Caco-2 (cell line): ENCODE data around the gene TSSK6. TPM values are rescaled to one million over a fixed set of nuclear protein-coding genes. Genes with fewer than 3 reads are reported as not detected.
A peak's percentile ranks its signal among the peaks of the same experiment; 100 is the strongest.

Source experiments
- BruUV-seq: library from RNA; stranded (reverse); fragments of 400-500 nt; replicated peaks from 2 replicates; lab custom pipeline; 2021; lab: Mats Ljungman, UMichigan
- CTCF ChIA-PET: fragments of 300-600 bp; sonication (Branson Sonifier 250); formaldehyde crosslinking; loops from one replicate; lab custom pipeline; 2022; ENCODE audit warnings: antibody characterized with exemption; lab: Charles Lee
- POLR2A ChIA-PET: fragments of 300-600 bp; sonication (Branson Sonifier 250); formaldehyde crosslinking; loops from one replicate; lab custom pipeline; 2022; ENCODE audit warnings: antibody characterized with exemption; lab: Charles Lee
- DNase-seq, 2 experiments: peaks; one replicate each; pipeline versions ENCODE4 v3.0.0 to v3.0.0-alpha.2; 2020 to 2022
- H3K27me3 ChIP-seq: replicated peaks from 2 replicates; pipeline ENCODE4 v1.6.0; 2011; ENCODE audit warnings: low read length; ENCODE audit not compliant: control insufficient read depth, insufficient read depth
- H3K36me3 ChIP-seq: 2 replicates; pipeline ENCODE4 v1.5.1; 2011; ENCODE audit warnings: low read length; ENCODE audit not compliant: control insufficient read depth, insufficient read depth
- H3K4me1 ChIP-seq: fragments of 250-450 bp; sonication (Bioruptor Pico); 2 replicates; pipeline ENCODE4 v1.5.1; 2020; ENCODE audit warnings: mild to moderate bottlenecking
- H3K4me3 ChIP-seq: 2 replicates; pipeline ENCODE4 v1.5.1; 2011; ENCODE audit warnings: low read depth, mild to moderate bottlenecking, control low read depth, low read length
- H3K9me3 ChIP-seq: fragments of 250-450 bp; sonication (Bioruptor Pico); 2 replicates; pipeline ENCODE4 v1.5.1; 2020; ENCODE audit warnings: mild to moderate bottlenecking, moderate library complexity
- H3K27ac Mint-ChIP-seq: one replicate; pipeline ENCODE4 v1.8.0; 2022; ENCODE audit warnings: mixed read lengths; ENCODE audit not compliant: unreplicated experiment
- H3K27me3 Mint-ChIP-seq: one replicate; pipeline ENCODE4 v1.8.0; 2022; ENCODE audit warnings: mixed read lengths; ENCODE audit not compliant: insufficient read depth, unreplicated experiment
- H3K36me3 Mint-ChIP-seq: one replicate; pipeline ENCODE4 v1.8.0; 2022; ENCODE audit warnings: mild to moderate bottlenecking, mixed read lengths; ENCODE audit not compliant: insufficient read depth, unreplicated experiment
- H3K4me1 Mint-ChIP-seq: one replicate; pipeline ENCODE4 v1.8.0; 2022; ENCODE audit warnings: low read depth, mixed read lengths; ENCODE audit not compliant: unreplicated experiment
- H3K4me3 Mint-ChIP-seq: one replicate; pipeline ENCODE4 v1.8.0; 2022; ENCODE audit warnings: mild to moderate bottlenecking, moderate library complexity, mixed read lengths; ENCODE audit not compliant: unreplicated experiment
- H3K9me3 Mint-ChIP-seq: one replicate; pipeline ENCODE4 v1.8.0; 2022; ENCODE audit warnings: mixed read lengths; ENCODE audit not compliant: unreplicated experiment
- intact Hi-C: fragments of 100-400 bp; cut with micrococcal nuclease; formaldehyde crosslinking; loops from one replicate; pipeline ENCODE4 v1.10.0; 2022; ENCODE audit not compliant: unreplicated experiment
- total RNA-seq: library from RNA; stranded (reverse); gene quantifications from 2 replicates; pipeline ENCODE4 v1.2.3, GENCODE V29; 2022
- TF ChIP-seq, protein P1 (sequence below), 2 experiments: fragments of 200-600 bp in 1 of 2; IDR thresholded peaks; 1 replicate in 1 of 2; 2 replicates in 1 of 2; pipeline versions ENCODE4 v1.5.1 to v1.8.0; 2011 to 2022; ENCODE audit warnings: antibody characterized with exemption in 1 of 2, control low read depth in 1 of 2, inconsistent platforms in 1 of 2, low read depth in 1 of 2, low read length in 1 of 2, mild to moderate bottlenecking in 1 of 2, moderate library complexity in 1 of 2; ENCODE audit not compliant: insufficient read depth in 1 of 2, severe bottlenecking in 1 of 2, unreplicated experiment in 1 of 2

The TSSK6 gene
- total RNA-seq, 1 experiment from 2014 or later, result 3.8 TPM

DNA sequence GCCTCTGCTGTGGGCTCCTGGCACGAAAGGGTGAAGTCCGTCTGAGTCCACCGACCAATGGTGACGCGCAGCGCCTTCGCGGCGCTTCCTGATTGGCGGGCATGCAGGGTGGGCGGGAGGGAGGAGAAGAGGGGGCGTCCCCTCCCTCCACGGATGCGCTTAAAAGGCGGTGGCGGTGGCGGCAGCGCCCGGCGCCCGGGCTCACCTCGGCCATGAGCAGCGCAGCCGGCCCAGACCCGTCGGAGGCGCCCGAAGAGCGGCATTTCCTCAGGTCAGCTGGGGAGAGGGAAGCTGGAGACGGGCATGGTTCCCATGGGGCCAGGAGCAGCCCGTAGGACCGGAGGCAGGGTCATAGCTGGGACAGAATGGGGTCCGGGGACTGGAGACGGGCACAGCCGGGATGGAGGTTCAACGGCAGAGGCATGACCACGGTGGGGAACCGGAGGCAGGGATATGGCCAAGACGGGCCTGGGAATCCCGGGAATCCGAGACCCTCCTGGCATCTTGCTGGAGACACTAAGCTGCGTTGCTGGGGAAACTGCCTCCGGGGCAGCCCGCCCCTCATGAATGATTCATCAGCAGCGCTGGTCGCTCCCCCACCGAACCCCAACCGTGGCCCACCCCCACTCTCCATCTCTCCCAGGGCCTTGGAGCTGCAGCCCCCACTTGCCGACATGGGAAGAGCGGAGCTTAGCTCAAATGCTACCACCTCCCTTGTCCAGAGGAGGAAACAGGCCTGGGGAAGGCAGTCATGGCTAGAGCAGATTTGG is 13.6 kb upstream of the TSSK6 start, which contains the start of gene YJEFN3:
TSS of gene YJEFN3 (plus strand) at position 191 of the 770 bp plus-strand sequence. CDS start at position 213, 22 bp downstream.
- Histone ChIP-seq H3K36me3 (no peaks in the 10 kb centered on the region), H3K9me3 (no peaks in the 10 kb centered on the region), H3K4me3 (no peak within 1 kb of the TSS), H3K27me3 (no peaks in the 10 kb centered on the region), H3K4me1 (no peaks in the 10 kb centered on the region)
- Mint-ChIP-seq H3K4me3 (no peak within 1 kb of the TSS), H3K27ac (peak within 1 kb of the TSS; percentile 58), H3K4me1 (peaks cover 2% of the 10 kb centered on the region), H3K36me3 (peaks cover 39% of the 10 kb centered on the region), H3K27me3 (no peaks in the 10 kb centered on the region), H3K9me3 (no peaks in the 10 kb centered on the region)
- POLR2A ChIA-PET, result no interaction called here
- DNase-seq, result no peak
- no TSS peak for BruUV-seq
- TF ChIP-seq, protein P1, sequence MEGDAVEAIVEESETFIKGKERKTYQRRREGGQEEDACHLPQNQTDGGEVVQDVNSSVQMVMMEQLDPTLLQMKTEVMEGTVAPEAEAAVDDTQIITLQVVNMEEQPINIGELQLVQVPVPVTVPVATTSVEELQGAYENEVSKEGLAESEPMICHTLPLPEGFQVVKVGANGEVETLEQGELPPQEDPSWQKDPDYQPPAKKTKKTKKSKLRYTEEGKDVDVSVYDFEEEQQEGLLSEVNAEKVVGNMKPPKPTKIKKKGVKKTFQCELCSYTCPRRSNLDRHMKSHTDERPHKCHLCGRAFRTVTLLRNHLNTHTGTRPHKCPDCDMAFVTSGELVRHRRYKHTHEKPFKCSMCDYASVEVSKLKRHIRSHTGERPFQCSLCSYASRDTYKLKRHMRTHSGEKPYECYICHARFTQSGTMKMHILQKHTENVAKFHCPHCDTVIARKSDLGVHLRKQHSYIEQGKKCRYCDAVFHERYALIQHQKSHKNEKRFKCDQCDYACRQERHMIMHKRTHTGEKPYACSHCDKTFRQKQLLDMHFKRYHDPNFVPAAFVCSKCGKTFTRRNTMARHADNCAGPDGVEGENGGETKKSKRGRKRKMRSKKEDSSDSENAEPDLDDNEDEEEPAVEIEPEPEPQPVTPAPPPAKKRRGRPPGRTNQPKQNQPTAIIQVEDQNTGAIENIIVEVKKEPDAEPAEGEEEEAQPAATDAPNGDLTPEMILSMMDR (IDR thresholded peaks at IDR 0.05; ENCODE audit: insufficient read depth in 1 of 2, low read depth in 1 of 2, low read length in 1 of 2, severe bottlenecking in 1 of 2, unreplicated experiment in 1 of 2), result no peak
- CTCF ChIA-PET, result interaction anchor here (0.6 to 2.2 kb wide), 4 partner anchors 13 to 115 kb away, joined by 3 to 6 read pairs (median 4); partner anchors contain the start of genes GMIP and NDUFA13
- intact Hi-C loops, result no loop called here

DNA sequence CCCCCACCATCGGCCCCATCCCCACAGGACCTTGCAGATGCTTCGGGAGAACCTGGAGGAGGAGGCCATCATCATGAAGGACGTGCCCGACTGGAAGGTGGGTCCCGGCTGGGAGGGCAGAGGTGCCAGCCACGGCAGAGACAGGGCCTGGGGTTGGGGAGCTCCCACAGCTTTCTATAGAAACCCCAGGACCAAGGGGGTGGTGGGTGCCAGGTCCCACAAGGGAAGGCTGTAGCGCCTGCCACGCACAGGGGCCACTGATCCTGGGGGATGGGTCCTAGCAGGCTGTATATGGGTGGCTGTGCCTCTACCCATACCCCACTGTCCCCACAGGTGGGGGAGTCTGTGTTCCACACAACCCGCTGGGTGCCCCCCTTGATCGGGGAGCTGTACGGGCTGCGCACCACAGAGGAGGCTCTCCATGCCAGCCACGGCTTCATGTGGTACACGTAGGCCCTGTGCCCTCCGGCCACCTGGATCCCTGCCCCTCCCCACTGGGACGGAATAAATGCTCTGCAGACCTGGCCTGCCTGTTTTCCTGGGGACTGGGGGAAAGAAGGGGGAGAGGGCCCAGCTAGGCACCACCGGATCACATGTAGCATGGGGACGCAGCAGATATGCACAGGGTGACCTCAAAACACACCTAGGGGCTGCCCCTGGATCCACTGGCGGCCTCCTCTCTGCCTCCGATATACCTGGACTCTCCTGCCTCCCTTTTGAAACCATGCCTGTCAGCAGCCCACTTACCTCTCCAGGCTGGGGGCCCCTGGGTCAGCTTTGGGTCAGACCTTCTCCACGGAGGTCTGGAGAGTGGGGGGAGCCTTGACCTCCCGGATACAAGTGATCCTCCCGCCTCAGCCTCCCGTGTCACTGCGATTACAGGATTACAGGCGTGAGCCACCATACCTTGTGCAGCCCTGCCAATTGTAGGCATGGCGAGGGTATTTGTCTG is 12.6 kb upstream of the TSSK6 start:
- Mint-ChIP-seq H3K9me3 (no peaks in the 10 kb centered on the region), H3K4me3 (no peak overlapping the region), H3K27ac (no peak overlapping the region), H3K36me3 (peaks cover 39% of the 10 kb centered on the region), H3K4me1 (no peaks in the 10 kb centered on the region), H3K27me3 (no peaks in the 10 kb centered on the region)
- CTCF ChIA-PET, result interaction anchor here (2.2 kb wide), 1 partner anchor 116 kb away, joined by 5 read pairs; the partner anchor contains the start of gene GMIP
- Histone ChIP-seq H3K9me3 (no peaks in the 10 kb centered on the region), H3K4me1 (no peaks in the 10 kb centered on the region), H3K27me3 (no peaks in the 10 kb centered on the region), H3K36me3 (no peaks in the 10 kb centered on the region), H3K4me3 (no peak overlapping the region)
- POLR2A ChIA-PET, result no interaction called here
- DNase-seq, result no peak
- TF ChIP-seq, protein P1 (IDR thresholded peaks at IDR 0.05; ENCODE audit: insufficient read depth in 1 of 2, low read depth in 1 of 2, low read length in 1 of 2, severe bottlenecking in 1 of 2, unreplicated experiment in 1 of 2), result no peak
- intact Hi-C loops, result no loop called here
- no TSS peak for BruUV-seq

DNA sequence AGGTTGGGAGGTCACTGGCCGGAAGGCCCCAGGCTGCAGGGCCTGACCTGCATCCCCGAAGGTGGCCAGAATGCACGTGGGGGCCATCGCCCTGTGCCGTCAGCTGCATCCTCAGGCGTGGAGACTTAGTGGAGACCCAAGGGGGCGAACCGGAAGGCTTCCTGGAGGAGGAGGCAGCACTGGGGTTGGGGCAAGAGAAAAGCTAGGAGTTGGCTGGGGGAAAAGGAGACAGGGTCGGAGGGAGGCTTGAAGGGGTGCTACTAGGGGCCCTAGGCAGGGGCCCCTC is 12.0 kb upstream of the TSSK6 start:
- POLR2A ChIA-PET, result no interaction called here
- Mint-ChIP-seq H3K9me3 (no peaks in the 10 kb centered on the region), H3K27me3 (no peaks in the 10 kb centered on the region), H3K36me3 (peaks cover 43% of the 10 kb centered on the region), H3K4me1 (no peaks in the 10 kb centered on the region), H3K27ac (no peak overlapping the region), H3K4me3 (no peak overlapping the region)
- DNase-seq, result no peak
- intact Hi-C loops, result no loop called here
- Histone ChIP-seq H3K4me3 (no peak overlapping the region), H3K36me3 (no peaks in the 10 kb centered on the region), H3K27me3 (no peaks in the 10 kb centered on the region), H3K4me1 (no peaks in the 10 kb centered on the region), H3K9me3 (no peaks in the 10 kb centered on the region)
- TF ChIP-seq, protein P1 (IDR thresholded peaks at IDR 0.05; ENCODE audit: insufficient read depth in 1 of 2, low read depth in 1 of 2, low read length in 1 of 2, severe bottlenecking in 1 of 2, unreplicated experiment in 1 of 2), result no peak
- CTCF ChIA-PET, result no interaction called here
- no TSS peak for BruUV-seq
